Kidney epithelial cell (primary cell): ENCODE data around the gene POP4. TPM values are rescaled to one million over a fixed set of nuclear protein-coding genes. Genes with fewer than 3 reads are reported as not detected.

Experiments used
- DNase-seq: peaks from one replicate; pipeline ENCODE4 v3.0.0-alpha.2; 2010; ENCODE audit warnings: low read depth
- H3K27me3 ChIP-seq: 2 replicates; pipeline ENCODE4 v1.6.0; 2011; ENCODE audit warnings: low read length; ENCODE audit not compliant: control insufficient read depth, insufficient read depth
- H3K36me3 ChIP-seq: 2 replicates; pipeline ENCODE4 v1.5.1; 2011; ENCODE audit warnings: low read length; ENCODE audit not compliant: control insufficient read depth, insufficient read depth
- H3K4me3 ChIP-seq: 2 replicates; pipeline ENCODE4 v1.5.1; 2011; ENCODE audit warnings: low read depth, mild to moderate bottlenecking, control low read depth, low read length
- CTCF ChIP-seq: IDR thresholded peaks from 2 replicates; pipeline ENCODE4 v1.5.1; 2011; ENCODE audit warnings: mild to moderate bottlenecking, moderate library complexity, low read length, control low read depth, inconsistent platforms; ENCODE audit not compliant: insufficient read depth, poor library complexity, severe bottlenecking
- total RNA-seq: library from RNA; depleted of rRNA; stranded (reverse); fragments of >200 nt; gene quantifications from 2 replicates; pipeline ENCODE4 v1.2.3, GENCODE V29; 2015

POP4 gene
- total RNA-seq, 1 donor from 2014 or later: 68.1 TPM

- Histone ChIP-seq H3K4me3 (no peak overlapping the region), H3K27me3 (no peaks in the 10 kb centered on the region), H3K36me3 (no peaks in the 10 kb centered on the region)
- no peak for DNase-seq
- no peak for TF ChIP-seq CTCF
These were observed 24.7 kb upstream of the POP4 start for GRCh38 chr19:29581398-29581797.

GRCh38 chr19:29583196-29583999 is 22.7 kb upstream of the POP4 start:
- Histone ChIP-seq H3K36me3 (no peaks in the 10 kb centered on the region), H3K27me3 (no peaks in the 10 kb centered on the region), H3K4me3 (no peak overlapping the region)
- no peak for TF ChIP-seq CTCF
- DNase-seq: no peak

DNA sequence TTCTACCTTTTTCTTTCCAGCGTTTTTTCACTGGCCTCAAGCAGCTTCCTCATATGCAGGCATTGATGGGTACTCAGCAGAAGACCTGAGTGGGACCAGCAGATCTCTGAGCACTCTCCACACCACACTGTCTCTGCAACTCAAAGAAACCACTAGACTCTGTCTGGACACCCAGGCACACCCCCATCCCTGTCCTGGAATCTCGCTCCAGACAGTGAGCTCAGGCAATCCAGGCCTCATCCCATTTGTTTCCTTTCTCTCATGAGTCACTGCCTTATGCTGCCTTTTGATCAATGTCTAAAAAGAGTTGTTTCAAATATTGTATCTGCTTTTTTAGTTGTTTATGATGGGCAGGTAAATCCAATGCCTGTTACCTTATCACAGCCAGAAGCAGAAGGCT is 19.7 kb upstream of the POP4 start:
- Histone ChIP-seq H3K4me3 (no peak overlapping the region), H3K36me3 (no peaks in the 10 kb centered on the region), H3K27me3 (peaks cover 4% of the 10 kb centered on the region)
- DNase-seq: no peak
- TF ChIP-seq CTCF: no peak

GRCh38 chr19:29587059-29587458 is 19.0 kb upstream of the POP4 start:
- Histone ChIP-seq H3K4me3 (no peak overlapping the region), H3K27me3 (peaks cover 6% of the 10 kb centered on the region), H3K36me3 (no peaks in the 10 kb centered on the region)
- no peak for DNase-seq
- no peak for TF ChIP-seq CTCF

GRCh38 chr19:29587518-29587986 is 18.5 kb upstream of the POP4 start:
- no peak for TF ChIP-seq CTCF
- no peak overlapping the region for H3K4me3 ChIP-seq
- no peaks in the 10 kb centered on the region for H3K36me3 ChIP-seq
- DNase-seq: no peak
- peaks cover 6% of the 10 kb centered on the region for H3K27me3 ChIP-seq

GRCh38 chr19:29588095-29588494 is 18.0 kb upstream of the POP4 start:
- no peak for DNase-seq
- H3K27me3 ChIP-seq: peaks cover 6% of the 10 kb centered on the region
- no peak for TF ChIP-seq CTCF
- H3K4me3 ChIP-seq: no peak overlapping the region
- H3K36me3 ChIP-seq: no peaks in the 10 kb centered on the region
